ENCODE data around the gene KLHL18. TPM values are rescaled to one million over a fixed set of nuclear protein-coding genes. Genes with fewer than 3 reads are reported as not detected.
"Not testable (repeated sequence)": the region's sequence is repeated elsewhere in the genome, so short reads cannot be mapped to it uniquely, and the experiment has no call there.

KLHL18 gene
- total RNA-seq, 1 experiment from 2014 or later = 24.6 TPM

DNA sequence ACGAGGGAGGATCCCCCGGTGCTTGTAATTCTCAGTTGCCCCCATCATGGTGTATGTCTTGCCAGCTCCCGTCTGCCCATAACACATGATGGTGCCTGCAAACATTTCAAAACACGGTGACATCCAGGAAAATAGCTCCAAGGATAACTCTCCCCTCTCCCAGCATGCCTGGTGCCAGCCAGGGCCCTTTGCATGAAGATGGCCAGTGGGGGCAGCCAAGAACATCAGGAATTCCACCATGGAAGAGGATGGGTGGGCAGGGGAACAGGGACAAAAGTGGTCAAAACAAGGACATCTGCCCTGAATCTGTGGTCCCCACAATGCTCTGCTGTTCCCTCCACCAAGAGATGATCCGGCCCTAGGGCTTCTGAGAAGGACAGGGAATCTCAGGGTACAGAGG is 9.2 kb upstream of the KLHL18 start:
- DNase-seq (ENCODE audit: low read depth) = no peak

GRCh38 chr3:47274652-47275051 is 8.1 kb upstream of the KLHL18 start:
- no peak for DNase-seq (ENCODE audit: low read depth)

DNA sequence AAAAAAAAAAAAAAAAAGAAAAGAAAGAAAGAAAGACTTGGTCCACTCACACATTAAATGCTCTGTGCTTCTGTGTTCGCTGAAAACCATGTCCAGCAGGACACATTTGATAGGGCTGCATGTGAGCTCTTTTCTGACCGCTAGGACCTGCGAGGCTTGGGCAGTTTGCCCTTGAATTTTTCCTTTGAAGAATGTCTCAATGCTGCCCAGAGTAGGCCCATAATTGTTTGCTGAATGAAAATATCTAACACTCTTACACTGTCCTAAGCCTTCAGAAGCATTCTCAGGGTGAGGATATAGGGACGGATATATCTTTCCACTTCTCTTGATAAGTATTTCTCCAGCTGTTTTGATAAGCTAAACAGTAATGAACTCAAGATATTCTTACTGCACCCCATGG is 6.2 kb upstream of the KLHL18 start:
- no peak for DNase-seq (ENCODE audit: low read depth)

GRCh38 chr3:47280519-47280918 is 2.2 kb upstream of the KLHL18 start:
- no peak for DNase-seq (ENCODE audit: low read depth)

GRCh38 chr3:47283193-47283537 is 421 bp downstream of the KLHL18 start:
- peak; percentile 19 for DNase-seq (ENCODE audit: low read depth)

DNA sequence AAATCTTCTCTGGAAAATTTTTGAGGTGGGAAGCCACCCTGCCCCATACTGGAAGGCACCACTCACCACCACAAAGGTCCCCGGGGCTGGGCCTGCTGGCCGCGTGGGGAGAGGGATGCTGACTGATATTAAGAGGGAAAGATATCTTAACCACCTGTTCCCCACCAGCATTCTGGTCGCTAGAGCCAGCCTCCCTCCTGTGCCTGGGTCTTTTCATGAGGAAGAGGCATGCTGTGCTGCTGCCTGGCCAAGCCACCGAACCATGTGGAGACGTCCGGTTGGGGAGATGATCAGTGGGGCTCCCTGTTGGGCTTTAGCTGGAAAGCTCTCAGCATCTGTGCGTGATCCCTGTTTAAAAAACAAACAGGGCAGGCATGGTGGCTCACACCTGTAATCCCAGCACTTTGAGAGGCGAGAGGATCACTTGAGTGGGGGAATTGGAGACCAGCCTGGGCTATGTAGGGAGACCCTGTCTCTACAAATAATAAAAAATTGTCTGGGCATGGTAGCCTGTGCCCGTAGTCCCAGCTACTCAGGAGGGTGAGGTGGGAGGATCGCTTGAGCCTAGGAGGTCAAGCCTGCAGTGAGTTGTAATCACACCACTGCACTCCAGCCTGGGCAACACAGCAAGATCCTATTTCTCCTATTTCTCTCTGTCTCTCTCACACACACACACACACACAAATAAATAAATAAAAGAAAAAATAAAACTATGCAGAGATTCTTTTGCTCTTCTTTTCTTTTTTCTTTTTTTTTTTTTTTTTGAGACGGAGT is 1.0 kb downstream of the KLHL18 start:
- DNase-seq (ENCODE audit: low read depth) = peak; percentile 11

DNA sequence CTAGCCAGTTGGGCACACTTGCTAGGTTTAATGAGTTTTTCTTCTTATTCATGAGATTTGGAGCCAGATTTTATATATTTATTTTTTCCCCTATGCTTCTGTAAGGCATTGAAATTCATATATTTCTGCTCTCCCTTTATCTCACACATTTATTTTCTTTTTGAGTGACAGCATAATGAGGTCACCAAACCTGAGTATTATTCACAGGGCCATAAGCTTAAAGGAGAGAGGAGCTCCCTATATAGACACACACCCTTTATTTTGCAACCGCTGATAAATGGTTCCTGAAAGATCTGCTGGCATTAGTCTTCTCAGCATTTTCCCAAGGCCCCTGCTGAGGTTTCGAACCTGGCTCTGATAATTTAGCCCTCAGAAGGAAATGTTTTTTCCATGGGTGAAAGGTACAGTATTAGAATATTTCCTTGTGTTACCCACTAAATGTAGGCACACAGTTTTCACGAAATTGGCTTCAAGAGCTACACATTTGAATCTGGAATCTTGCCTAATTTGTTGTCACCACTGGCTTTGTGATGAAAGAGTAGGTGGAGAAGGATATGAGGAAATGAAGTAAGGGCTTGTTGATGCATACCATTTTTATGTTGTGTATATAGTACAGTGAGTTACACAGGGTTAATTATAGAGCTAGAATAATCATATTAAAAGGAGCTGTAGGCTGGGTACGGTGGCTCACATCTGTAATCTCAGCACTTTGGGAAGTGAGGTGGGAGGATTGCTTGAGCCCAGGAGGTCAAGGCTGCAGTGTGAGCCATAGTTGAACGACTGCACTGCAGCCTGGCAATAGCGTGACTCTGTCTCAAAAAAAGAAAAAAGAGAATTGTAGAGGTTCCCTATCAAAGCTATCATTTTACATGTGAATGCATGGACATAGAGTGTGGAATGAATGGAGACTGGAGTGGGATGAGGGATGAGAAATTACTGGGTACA is 6.5 kb downstream of the KLHL18 start:
- DNase-seq (ENCODE audit: low read depth) = no peak

DNA sequence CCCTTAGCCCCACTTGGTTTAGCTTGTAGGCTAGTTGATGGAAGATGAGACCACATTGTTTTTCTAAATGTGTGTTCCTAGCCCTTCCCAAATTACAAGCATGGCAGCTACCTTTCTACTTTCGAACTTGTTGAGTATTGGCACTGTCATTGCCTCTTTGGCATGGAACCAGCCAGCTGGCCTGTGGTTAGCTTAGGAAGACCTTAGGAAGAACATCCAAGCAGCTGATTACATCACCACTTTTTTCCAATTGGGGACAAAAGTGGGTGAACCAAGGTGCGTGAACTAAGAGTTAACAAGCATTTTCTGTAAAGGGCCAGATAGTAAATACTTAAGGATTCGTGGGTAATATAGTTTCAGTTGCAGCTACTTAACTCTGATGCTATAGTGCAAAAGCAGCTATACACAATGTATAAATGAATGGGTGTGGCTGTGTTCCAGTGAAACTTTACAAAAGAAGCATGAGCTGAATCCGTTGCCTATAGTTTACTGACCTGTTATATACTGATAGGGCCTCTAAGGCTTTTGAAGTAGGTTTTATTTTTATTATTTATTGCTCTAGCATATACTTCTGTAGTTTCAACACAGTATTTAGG is 8.5 kb downstream of the KLHL18 start:
- peak; percentile 8 for DNase-seq (ENCODE audit: low read depth)

DNA sequence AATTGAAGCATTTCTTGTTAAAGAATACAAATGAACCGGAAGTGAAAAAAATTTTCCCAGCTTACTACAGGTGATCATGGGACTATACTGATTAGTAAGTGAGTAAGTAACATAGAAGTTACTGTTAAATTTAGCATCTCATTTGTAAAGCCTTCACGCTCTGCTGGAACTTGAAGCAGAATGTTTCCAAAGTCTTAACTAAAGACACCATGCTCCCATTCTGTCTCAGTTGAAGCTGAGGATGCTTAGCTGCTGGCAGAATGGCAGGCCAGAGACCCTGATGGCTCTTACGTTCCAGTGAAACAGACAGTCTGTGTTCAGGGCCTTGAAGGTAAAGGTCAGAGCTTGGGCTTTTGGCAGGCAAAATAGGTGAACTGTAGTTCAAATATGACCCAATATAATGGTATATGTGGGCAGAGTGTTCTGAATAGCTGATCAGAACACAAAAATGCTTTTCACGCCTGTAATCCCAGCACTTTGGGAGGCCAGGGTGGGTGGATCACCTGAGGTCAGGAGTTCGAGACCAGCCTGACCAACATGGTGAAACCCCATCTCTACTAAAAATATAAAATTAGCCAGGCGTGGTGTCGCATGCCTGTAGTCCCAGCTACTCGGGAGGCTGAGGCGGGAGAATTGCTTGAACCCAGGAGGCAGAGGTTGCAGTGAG is 9.1 kb downstream of the KLHL18 start:
- not testable (repeated sequence) for DNase-seq (ENCODE audit: low read depth)

DNA sequence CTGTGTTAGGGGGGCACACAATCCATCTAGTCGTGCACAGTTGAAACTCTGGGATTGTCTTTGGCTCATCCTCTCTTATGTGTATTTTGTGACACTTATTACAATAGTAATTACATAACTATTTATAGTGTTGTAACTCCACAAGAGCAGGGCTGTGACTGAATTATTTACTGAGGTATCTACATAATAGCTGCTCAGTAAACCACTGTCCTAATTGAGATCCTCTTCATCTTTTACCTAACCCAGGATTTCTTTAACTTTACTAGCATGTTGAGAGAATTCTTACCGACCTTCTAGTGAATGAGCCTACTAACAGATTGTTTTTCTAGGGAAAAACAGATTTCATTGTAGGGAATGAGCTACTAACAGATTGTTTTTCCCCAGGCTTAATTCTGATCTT is 11.1 kb downstream of the KLHL18 start:
- DNase-seq (ENCODE audit: low read depth) = no peak

DNA sequence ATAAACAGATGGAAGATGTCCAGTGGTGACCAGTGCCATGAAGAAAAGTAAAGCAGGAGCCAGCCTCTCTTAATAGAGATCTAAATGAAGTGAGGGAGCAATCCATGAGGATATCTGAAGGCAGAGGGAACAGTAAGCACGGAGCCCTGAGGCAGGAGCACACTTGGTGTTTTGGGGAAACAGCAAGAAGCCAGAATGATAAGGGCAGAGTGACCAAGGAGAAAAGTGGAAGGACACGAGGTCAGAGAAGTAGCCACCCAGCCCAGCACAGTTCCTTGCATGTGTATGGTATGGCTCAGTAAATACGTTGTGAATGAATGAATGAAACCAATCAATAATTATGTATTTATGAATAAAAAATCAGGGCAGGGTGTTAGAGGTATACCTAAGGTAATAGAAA is 11.6 kb downstream of the KLHL18 start:
- DNase-seq (ENCODE audit: low read depth) = no peak

- DNase-seq (ENCODE audit: low read depth) = no peak
Observed at GRCh38 chr3:47295322-47295721, 12.6 kb downstream of the KLHL18 start.

DNA sequence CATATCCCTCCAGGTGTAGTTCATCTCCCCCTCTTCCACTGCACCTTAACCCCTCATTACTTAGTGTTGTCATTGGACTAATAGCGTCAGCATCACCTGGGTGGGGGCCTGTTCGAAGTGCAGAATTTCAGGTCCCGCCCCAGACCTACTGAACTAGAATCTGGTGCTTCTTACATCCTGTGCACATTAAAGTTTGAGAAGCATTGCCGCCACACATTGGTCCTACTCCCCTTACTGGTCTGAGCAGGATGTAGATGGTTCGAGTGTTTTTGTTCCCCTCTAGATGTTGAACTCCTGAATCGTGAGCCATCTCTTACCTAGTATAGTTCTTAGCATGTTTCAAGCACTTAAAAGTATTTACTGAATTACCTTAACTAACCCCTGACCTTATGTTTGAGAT is 13.2 kb downstream of the KLHL18 start:
- no peak for DNase-seq (ENCODE audit: low read depth)

DNA sequence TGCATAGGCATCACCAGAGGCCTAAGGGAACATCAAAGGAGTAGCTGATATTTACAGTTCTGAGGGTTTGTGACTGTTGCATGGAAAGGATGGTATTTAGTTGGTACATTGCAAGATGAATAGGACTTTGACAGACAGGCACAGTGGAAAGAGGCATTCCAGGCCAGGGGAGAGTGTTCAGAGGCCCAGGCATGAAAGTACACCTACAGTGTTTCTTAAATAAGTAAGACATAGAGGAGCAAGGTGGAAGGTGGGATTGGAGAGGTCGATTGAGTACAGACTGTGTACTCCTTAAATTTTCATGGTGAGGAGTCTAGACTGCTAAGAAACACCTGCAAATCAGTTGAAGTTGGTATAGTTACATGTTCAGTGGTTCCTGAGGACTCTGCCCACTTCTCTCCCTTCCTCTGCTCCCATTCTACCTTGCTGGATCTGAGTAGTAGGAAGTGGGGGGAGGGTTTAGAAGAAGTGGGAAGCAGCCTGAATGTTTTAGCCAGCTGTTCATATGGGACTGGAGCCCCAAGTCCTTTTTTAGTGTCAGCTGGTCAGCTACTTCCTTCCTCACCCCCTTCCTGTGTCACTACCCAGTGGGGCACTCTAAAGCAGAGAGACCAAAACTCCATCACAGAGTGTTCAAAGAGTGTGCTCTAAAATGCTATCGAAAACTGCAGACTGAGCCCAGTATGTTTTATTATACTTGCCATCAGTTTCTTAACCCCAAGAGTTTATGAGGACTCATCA is 14.0 kb downstream of the KLHL18 start:
- DNase-seq (ENCODE audit: low read depth) = no peak

DNA sequence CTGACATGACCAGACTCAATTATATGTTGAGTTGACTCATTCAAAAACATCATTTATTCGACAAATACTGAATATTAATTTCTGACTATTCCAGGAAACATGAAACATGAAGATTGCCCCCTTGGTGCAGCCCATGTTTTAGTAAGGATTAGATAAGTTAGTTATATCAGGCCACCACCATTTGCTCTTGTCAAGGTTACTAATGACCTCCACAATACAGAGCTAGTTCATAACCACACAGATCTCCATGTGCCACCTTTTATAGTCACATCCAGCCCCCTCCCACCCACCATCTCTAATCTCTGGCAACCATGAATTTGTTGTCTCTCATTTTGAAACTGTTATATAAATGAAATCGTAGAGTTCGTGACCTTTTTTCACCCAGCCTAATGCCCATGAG is 15.7 kb downstream of the KLHL18 start:
- no peak for DNase-seq (ENCODE audit: low read depth)

DNA sequence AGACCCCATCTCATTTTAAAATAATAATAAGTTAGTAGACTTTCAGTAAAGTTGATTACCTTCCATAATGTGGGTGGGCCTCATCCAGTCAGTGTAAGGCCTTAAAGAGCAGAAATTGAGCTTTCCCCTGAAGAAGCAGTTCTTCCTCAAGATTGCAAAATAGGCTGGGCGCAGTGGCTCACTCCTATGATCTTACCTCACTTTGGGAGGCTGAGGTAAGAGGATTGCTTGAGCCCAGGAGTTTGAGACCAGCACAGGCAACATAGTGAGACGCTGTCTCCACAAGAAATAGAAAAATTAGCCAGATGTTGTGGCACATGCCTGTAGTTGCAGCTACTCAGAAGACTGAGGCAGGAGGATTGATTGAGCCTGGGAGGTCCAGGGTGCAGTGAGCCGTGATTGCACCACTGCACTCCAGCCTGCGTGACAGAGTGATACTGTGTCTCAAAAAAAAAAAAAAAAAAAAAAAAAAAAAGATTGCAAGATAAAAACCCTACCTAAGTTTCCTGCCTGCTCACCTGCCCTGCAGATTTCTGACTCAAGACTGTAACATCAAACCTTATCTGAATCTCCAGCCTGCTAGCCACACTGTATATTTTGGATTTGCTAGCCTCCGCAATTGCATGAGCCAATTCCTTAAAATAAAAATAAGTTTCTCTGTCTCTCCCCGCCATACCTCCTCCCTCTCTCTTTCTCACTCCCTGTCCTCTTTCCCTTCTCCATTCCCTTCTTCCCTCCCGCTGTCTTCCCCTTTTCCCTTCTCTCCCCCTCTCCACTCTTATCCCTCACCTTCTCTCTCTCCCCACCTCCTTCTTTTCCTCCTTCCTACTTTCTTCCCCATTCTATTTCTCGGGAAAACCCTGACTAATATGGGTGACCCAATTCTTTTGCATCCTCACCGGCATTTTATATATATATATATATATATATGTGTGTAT is 16.9 kb downstream of the KLHL18 start:
- no peak for DNase-seq (ENCODE audit: low read depth)

DNA sequence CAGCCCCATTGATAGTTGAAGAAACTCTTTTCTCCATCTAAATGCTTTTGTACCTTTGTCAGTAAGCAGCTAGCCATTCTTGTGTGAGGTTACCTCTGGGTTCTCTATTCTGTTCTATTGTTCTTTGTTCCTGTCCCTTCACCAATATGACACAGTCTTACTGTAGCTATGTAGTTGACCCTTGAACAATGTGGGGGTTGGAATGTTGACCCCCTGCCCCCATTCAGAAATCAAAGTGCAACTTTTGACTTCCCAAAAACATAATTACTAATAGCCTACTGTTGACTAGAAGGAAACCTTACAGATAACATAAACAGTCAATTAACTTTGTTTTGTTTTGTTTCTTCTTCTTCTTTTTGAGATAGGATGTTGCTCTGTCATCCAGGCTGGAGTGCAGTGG is 18.7 kb downstream of the KLHL18 start:
- DNase-seq (ENCODE audit: low read depth) = no peak

- no peak for DNase-seq (ENCODE audit: low read depth)
Observed at GRCh38 chr3:47306022-47306421, 23.3 kb downstream of the KLHL18 start.

DNA sequence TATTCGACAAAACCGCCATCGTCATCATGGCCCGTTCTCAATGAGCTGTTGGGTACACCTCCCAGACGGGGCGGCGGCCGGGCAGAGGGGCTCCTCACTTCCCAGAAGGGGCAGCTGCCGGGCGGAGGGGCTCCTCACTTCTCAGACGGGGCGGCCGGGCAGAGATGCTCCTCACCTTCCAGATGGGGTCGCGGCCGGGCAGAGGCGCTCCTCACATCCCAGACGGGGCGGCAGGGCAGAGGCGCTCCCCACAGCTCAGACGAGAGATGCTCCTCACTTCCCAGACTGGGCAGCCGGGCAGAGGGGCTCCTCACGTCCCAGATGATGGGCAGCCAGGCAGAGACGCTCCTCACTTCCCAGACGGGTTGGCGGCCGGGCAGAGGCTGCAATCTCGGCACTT is 26.5 kb downstream of the KLHL18 start:
- not testable (repeated sequence) for DNase-seq (ENCODE audit: low read depth)

GRCh38 chr3:47310391-47310790 is 27.6 kb downstream of the KLHL18 start:
- no peak for DNase-seq (ENCODE audit: low read depth)
